ENCODE data around the gene JPH3. TPM values are rescaled to one million over a fixed set of nuclear protein-coding genes. Genes with fewer than 3 reads are reported as not detected.

The JPH3 gene
- total RNA-seq, 2 experiments from 2014 or later, result 0.07 to 0.12 TPM

DNA sequence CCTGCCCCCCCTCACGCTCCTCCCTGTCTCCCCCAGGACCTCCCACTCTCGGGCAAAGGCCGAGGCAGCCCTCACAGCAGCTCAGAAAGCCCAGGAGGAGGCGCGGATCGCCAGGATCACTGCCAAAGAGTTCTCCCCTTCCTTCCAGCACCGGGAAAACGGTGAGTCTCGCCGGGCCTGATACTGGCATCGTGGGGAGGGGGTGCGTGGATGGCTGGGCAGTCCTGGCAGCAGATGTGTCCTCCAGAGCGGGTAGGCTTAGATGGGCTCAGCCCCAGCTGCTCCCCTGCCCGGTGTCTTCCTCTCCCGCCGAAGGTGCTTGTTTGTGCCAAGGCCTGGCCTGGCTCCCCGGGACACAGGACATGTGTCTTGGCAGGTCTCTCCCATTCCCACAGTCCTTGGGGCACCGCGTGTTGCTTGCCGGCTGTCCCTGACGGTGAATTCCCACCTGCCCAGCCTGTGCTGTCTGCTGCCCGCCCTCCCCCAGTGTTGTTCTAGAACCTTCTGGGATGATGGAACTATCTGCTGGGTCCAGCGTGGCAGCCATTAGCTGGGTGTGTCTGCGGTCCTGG lies 81.9 kb downstream of the JPH3 start:
- Mint-ChIP-seq H3K9me3 (no peaks in the 10 kb centered on the region), H3K4me1 (ENCODE audit: low read depth) (peaks cover 6% of the 10 kb centered on the region), H3K27me3 (peaks cover 4% of the 10 kb centered on the region), H3K4me3 (no peak overlapping the region), H3K36me3 (no peaks in the 10 kb centered on the region), H3K27ac (no peak overlapping the region)
- CTCF ChIA-PET, result no interaction called here
- intact Hi-C loops (cut with micrococcal nuclease), result no loop called here
- POLR2A ChIA-PET, result no interaction called here
- DNase-seq, result no peak

- Mint-ChIP-seq H3K4me1 (ENCODE audit: low read depth) (peaks cover 6% of the 10 kb centered on the region), H3K9me3 (no peaks in the 10 kb centered on the region), H3K27ac (no peak overlapping the region), H3K27me3 (peaks cover 4% of the 10 kb centered on the region), H3K4me3 (no peak overlapping the region), H3K36me3 (no peaks in the 10 kb centered on the region)
- no peak for DNase-seq
- ChIA-PET POLR2A (no interaction called here), CTCF (no interaction called here)
- intact Hi-C loops (cut with micrococcal nuclease), result no loop called here
Observed at GRCh38 chr16:87684711-87685404, 82.5 kb downstream of the JPH3 start.

DNA sequence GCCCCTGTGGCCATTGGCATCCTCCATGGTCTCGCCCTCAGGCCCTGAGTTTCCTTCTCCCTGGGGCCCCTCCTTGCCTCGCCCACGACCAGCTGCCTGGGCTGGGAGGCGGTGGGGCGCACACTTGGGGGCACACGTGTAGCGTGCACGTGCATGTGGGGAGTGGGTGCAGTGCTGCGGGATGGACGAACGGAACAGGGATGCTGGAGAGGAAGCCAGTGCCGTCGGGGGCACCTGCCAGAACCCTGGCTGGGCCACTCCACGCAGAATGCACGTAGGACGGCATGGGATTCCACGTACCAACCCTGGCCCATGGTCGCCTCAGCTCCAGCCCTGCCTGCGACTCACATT lies 83.1 kb downstream of the JPH3 start:
- H3K27me3 Mint-ChIP-seq, result peaks cover 4% of the 10 kb centered on the region
- DNase-seq, result no peak
- CTCF ChIA-PET, result no interaction called here
- intact Hi-C loops (cut with micrococcal nuclease), result no loop called here
- no peaks in the 10 kb centered on the region for H3K36me3 Mint-ChIP-seq
- peaks cover 6% of the 10 kb centered on the region for H3K4me1 Mint-ChIP-seq (ENCODE audit: low read depth)
- H3K9me3 Mint-ChIP-seq, result no peaks in the 10 kb centered on the region
- H3K27ac Mint-ChIP-seq, result no peak overlapping the region
- POLR2A ChIA-PET, result no interaction called here
- H3K4me3 Mint-ChIP-seq, result no peak overlapping the region

GRCh38 chr16:87685766-87686165 lies 83.5 kb downstream of the JPH3 start:
- no peak overlapping the region for H3K27ac Mint-ChIP-seq
- CTCF ChIA-PET, result no interaction called here
- no peak for DNase-seq
- H3K27me3 Mint-ChIP-seq, result peaks cover 4% of the 10 kb centered on the region
- peaks cover 6% of the 10 kb centered on the region for H3K4me1 Mint-ChIP-seq (ENCODE audit: low read depth)
- H3K36me3 Mint-ChIP-seq, result no peaks in the 10 kb centered on the region
- H3K4me3 Mint-ChIP-seq, result no peak overlapping the region
- POLR2A ChIA-PET, result no interaction called here
- H3K9me3 Mint-ChIP-seq, result no peaks in the 10 kb centered on the region
- intact Hi-C loops (cut with micrococcal nuclease), result no loop called here

DNA sequence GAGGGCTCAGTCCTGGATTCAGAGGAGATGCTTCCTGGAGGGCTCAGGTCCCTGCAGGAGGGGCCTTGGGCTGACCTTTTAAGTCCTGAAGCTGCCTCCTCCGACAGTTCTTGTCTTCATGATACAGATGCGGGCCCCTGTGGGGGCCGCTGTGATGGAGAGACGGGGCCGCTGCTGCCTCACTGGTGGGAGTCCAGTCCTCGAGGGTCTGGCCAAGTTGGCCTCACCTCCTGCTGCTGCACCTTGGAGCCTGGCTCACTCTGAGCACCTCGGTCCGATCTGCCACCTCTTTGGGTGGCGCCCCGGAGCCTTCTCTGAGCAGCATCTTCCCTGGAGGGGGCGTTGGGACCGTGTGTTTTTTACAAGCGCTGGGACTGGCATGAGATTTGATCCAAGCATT lies 84.4 kb downstream of the JPH3 start:
- ChIA-PET CTCF (no interaction called here), POLR2A (no interaction called here)
- DNase-seq, result no peak
- H3K4me3 Mint-ChIP-seq, result no peak overlapping the region
- peaks cover 4% of the 10 kb centered on the region for H3K27me3 Mint-ChIP-seq
- H3K27ac Mint-ChIP-seq, result no peak overlapping the region
- no peaks in the 10 kb centered on the region for H3K36me3 Mint-ChIP-seq
- peaks cover 6% of the 10 kb centered on the region for H3K4me1 Mint-ChIP-seq (ENCODE audit: low read depth)
- intact Hi-C loops (cut with micrococcal nuclease), result no loop called here
- no peaks in the 10 kb centered on the region for H3K9me3 Mint-ChIP-seq

- no peak for DNase-seq
- intact Hi-C loops (cut with micrococcal nuclease), result no loop called here
- CTCF ChIA-PET, result interaction anchor here (1.0 kb wide), 1 partner anchor 15 kb away, joined by 3 read pairs; no protein-coding TSS in a partner anchor
- no peak overlapping the region for H3K4me3 Mint-ChIP-seq
- POLR2A ChIA-PET, result no interaction called here
- H3K27me3 Mint-ChIP-seq, result peaks cover 4% of the 10 kb centered on the region
- no peaks in the 10 kb centered on the region for H3K36me3 Mint-ChIP-seq
- no peak overlapping the region for H3K27ac Mint-ChIP-seq
- peaks cover 1% of the 10 kb centered on the region for H3K4me1 Mint-ChIP-seq (ENCODE audit: low read depth)
- H3K9me3 Mint-ChIP-seq, result no peaks in the 10 kb centered on the region
Observed at GRCh38 chr16:87687126-87687910, 85.0 kb downstream of the JPH3 start.

GRCh38 chr16:87687998-87688529 lies 85.8 kb downstream of the JPH3 start:
- H3K27me3 Mint-ChIP-seq, result peaks cover 4% of the 10 kb centered on the region
- H3K36me3 Mint-ChIP-seq, result no peaks in the 10 kb centered on the region

GRCh38 chr16:87688876-87689815 lies 86.8 kb downstream of the JPH3 start:
- H3K36me3 Mint-ChIP-seq, result no peaks in the 10 kb centered on the region
- H3K27me3 Mint-ChIP-seq, result peaks cover 4% of the 10 kb centered on the region
- POLR2A ChIA-PET, result interaction anchor here (0.8 kb wide), 1 partner anchor 10 kb away, joined by 4 read pairs; no protein-coding TSS in a partner anchor
- intact Hi-C loops (cut with micrococcal nuclease), result no loop called here
- H3K4me1 Mint-ChIP-seq (ENCODE audit: low read depth), result no peaks in the 10 kb centered on the region
- no peak overlapping the region for H3K4me3 Mint-ChIP-seq
- H3K27ac Mint-ChIP-seq, result no peak overlapping the region
- DNase-seq, result no peak
- CTCF ChIA-PET, result no interaction called here
- H3K9me3 Mint-ChIP-seq, result no peaks in the 10 kb centered on the region

More at GRCh38 chr16:87687998-87688529, 85.8 kb downstream of the JPH3 start:
- ChIA-PET CTCF (interaction anchor here (1.0 kb wide), 1 partner anchor 14 kb away, joined by 3 read pairs; no protein-coding TSS in a partner anchor), POLR2A (no interaction called here)
- Mint-ChIP-seq H3K9me3 (no peaks in the 10 kb centered on the region), H3K27ac (no peak overlapping the region), H3K4me3 (no peak overlapping the region), H3K4me1 (ENCODE audit: low read depth) (no peaks in the 10 kb centered on the region)
- intact Hi-C loops (cut with micrococcal nuclease), result no loop called here
- DNase-seq, result no peak

- no peak for DNase-seq
- H3K36me3 Mint-ChIP-seq, result peaks cover 3% of the 10 kb centered on the region
- no peaks in the 10 kb centered on the region for H3K9me3 Mint-ChIP-seq
- intact Hi-C loops (cut with micrococcal nuclease), result no loop called here
- peaks cover 4% of the 10 kb centered on the region for H3K27me3 Mint-ChIP-seq
- H3K4me3 Mint-ChIP-seq, result no peak overlapping the region
- H3K27ac Mint-ChIP-seq, result no peak overlapping the region
- CTCF ChIA-PET, result no interaction called here
- no peaks in the 10 kb centered on the region for H3K4me1 Mint-ChIP-seq (ENCODE audit: low read depth)
- POLR2A ChIA-PET, result interaction anchor here (0.8 kb wide), 1 partner anchor 9 kb away, joined by 4 read pairs; no protein-coding TSS in a partner anchor
Observed at GRCh38 chr16:87689956-87690465, 87.7 kb downstream of the JPH3 start.

DNA sequence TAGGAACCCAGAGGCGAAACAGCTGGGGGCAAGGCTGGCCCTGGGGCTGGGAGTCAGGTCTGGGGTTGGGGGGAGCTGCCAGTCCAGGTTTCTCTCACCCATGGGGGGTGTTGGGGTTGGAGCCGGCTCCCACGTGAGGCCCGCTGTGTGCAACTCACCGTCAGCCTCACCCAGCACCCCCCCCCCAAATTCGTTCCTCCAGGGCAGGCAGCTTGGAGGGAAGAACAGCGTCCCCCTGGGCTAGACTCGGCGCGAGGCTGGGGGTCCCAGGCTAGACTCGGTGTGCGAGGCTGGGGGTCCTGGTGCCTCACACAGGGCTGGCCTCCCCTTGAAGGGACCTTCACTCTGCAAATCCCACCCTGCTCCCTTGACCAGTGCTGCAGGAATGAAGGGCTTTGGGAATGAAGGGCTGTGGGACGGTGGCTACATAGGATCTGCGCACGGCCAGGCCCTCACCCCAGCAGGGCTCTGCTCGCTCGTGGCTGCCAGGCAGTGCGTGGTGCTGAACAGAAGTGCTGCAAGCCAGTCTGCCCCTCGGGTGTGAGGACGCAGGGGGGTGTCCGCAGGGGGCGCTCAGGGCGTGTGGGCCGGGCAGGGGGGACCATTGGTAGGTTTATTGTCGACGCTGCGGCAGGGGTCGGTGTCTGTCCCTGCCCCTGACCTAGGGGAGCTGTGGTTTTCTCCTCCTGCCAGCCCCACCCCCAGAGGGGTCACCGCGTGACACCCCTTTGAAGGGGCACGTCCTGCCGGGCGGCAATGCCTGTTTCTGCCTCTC lies 88.8 kb downstream of the JPH3 start:
- intact Hi-C loops (cut with micrococcal nuclease), result no loop called here
- Mint-ChIP-seq H3K27me3 (peaks cover 2% of the 10 kb centered on the region), H3K36me3 (peaks cover 3% of the 10 kb centered on the region), H3K9me3 (no peaks in the 10 kb centered on the region), H3K4me3 (no peak overlapping the region), H3K4me1 (ENCODE audit: low read depth) (no peaks in the 10 kb centered on the region), H3K27ac (no peak overlapping the region)
- CTCF ChIA-PET, result no interaction called here
- POLR2A ChIA-PET, result no interaction called here
- no peak for DNase-seq

DNA sequence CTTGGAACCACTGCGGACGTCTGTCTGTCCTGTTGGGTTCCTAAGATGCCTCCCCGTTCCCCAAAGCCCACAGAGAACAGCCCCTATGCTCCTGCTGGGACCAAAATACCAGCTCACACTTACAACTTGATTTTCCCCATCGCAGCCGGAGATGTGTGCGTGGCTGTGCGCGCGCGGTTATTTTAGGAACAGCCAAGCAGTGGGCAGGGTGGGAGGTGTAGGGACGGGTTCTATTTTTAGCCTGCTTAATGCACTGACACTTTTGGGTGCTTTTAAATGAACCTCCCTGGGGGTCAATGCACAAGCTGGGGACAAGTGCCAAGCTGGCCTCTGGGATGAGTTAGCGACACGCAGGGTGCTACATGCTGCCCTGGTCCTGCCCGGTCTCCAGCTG lies 89.4 kb downstream of the JPH3 start:
- H3K36me3 Mint-ChIP-seq, result peaks cover 5% of the 10 kb centered on the region
- H3K4me1 Mint-ChIP-seq (ENCODE audit: low read depth), result no peaks in the 10 kb centered on the region
- H3K27ac Mint-ChIP-seq, result no peak overlapping the region
- H3K27me3 Mint-ChIP-seq, result peaks cover 2% of the 10 kb centered on the region
- no peak overlapping the region for H3K4me3 Mint-ChIP-seq
- CTCF ChIA-PET, result no interaction called here
- H3K9me3 Mint-ChIP-seq, result no peaks in the 10 kb centered on the region
- POLR2A ChIA-PET, result no interaction called here
- DNase-seq, result no peak
- intact Hi-C loops (cut with micrococcal nuclease), result no loop called here
